Endothelial cell of umbilical vein (primary cell): ENCODE measurements around the gene USP17L20. TPM values are rescaled to one million over a fixed set of nuclear protein-coding genes. Genes with fewer than 3 reads are reported as not detected.
"Not testable (repeated sequence)": the region's sequence is repeated elsewhere in the genome, so short reads cannot be mapped to it uniquely, and the experiment has no call there.

Experiments
- BruUV-seq: library from RNA; stranded (reverse); fragments of 400-500 nt; replicated peaks from 2 replicates; lab custom pipeline; 2021; lab: Mats Ljungman, UMichigan
- CTCF ChIA-PET: fragments of 300-600, 350-600 bp; sonication (Branson Sonifier 250); formaldehyde crosslinking; loops from one replicate; lab custom pipeline; 2021; ENCODE audit warnings: antibody characterized with exemption, inconsistent platforms; lab: Charles Lee
- POLR2A ChIA-PET: fragments of 300-600, 350-600 bp; sonication (Branson Sonifier 250); formaldehyde crosslinking; loops from one replicate; lab custom pipeline; 2021; ENCODE audit warnings: antibody characterized with exemption, inconsistent platforms; lab: Charles Lee
- DNase-seq: peaks from one replicate; pipeline ENCODE4 v3.0.0-alpha.2; 2011; ENCODE audit warnings: low read depth, low spot score
- FAIRE-seq: peaks from 2 replicates; lab custom pipeline; 2011; peaks lifted over from hg19 to GRCh38; lab: Jason Lieb, UNC
- H2AFZ ChIP-seq: 2 replicates; pipeline ENCODE4 v1.6.0; 2012; ENCODE audit warnings: low read depth, low read length, control low read depth, inconsistent platforms
- H3K27ac ChIP-seq: 2 replicates; pipeline ENCODE4 v1.5.1; 2011; ENCODE audit warnings: low read depth, mild to moderate bottlenecking, control low read depth, low read length, moderate library complexity; ENCODE audit not compliant: insufficient read depth
- H3K27me3 ChIP-seq, 2 experiments: 2 replicates each; pipeline versions ENCODE4 v1.6.0 to v1.6.1; 2011; ENCODE audit warnings: low read length in 2 of 2, mixed read lengths in 1 of 2; ENCODE audit not compliant: control insufficient read depth in 2 of 2, insufficient read depth in 2 of 2
- H3K36me3 ChIP-seq, 2 experiments: 2 replicates in 1 of 2; 3 replicates in 1 of 2; pipeline ENCODE4 v1.5.1; 2011; ENCODE audit warnings: low read length in 2 of 2, mild to moderate bottlenecking in 1 of 2, moderate library complexity in 1 of 2; ENCODE audit not compliant: control insufficient read depth in 2 of 2, insufficient read depth in 2 of 2; ENCODE audit errors: extremely low read depth in 1 of 2
- H3K4me1 ChIP-seq: 3 replicates; pipeline ENCODE4 v1.5.1; 2011; ENCODE audit warnings: mild to moderate bottlenecking, low read length; ENCODE audit not compliant: control insufficient read depth, insufficient read depth; ENCODE audit errors: extremely low read depth
- H3K4me2 ChIP-seq: 2 replicates; pipeline ENCODE4 v1.6.1; 2011; ENCODE audit warnings: low read length, control low read depth, mixed read lengths; ENCODE audit not compliant: insufficient read depth
- H3K4me3 ChIP-seq, 3 experiments: fragments of 200-600 bp in 1 of 3; sonication (generic), shearing (Covaris generic) in 1 of 3; replicated peaks in 1 of 3; 2 replicates each; pipeline ENCODE4 v1.5.1; 2011 to 2016; ENCODE audit warnings: control low read depth in 3 of 3, low read length in 3 of 3, mild to moderate bottlenecking in 2 of 3, inconsistent platforms in 1 of 3, low read depth in 1 of 3, moderate library complexity in 1 of 3; ENCODE audit not compliant: insufficient read depth in 1 of 3
- H3K79me2 ChIP-seq: 2 replicates; pipeline ENCODE4 v1.6.0; 2012; ENCODE audit warnings: low read length, inconsistent platforms; ENCODE audit not compliant: control insufficient read depth, insufficient read depth
- H3K9ac ChIP-seq: replicated peaks from 2 replicates; pipeline ENCODE3; 2011; ENCODE audit warnings: low read length, control low read depth; ENCODE audit not compliant: insufficient read depth; ENCODE audit errors: extremely low read depth
- H3K9me1 ChIP-seq: replicated peaks from 3 replicates; pipeline ENCODE4 v1.6.0; 2011; ENCODE audit warnings: mild to moderate bottlenecking, low read length; ENCODE audit not compliant: control insufficient read depth, insufficient read depth; ENCODE audit errors: extremely low read depth
- H3K9me3 ChIP-seq: replicated peaks from 2 replicates; pipeline ENCODE4 v1.5.1; 2012; ENCODE audit warnings: low read length, inconsistent platforms; ENCODE audit not compliant: control insufficient read depth, insufficient read depth
- H4K20me1 ChIP-seq: replicated peaks from 2 replicates; pipeline ENCODE3; 2011; ENCODE audit warnings: mild to moderate bottlenecking, low read length; ENCODE audit not compliant: control insufficient read depth, insufficient read depth; ENCODE audit errors: extremely low read depth
- dilution Hi-C: fragments of 300-500 bp; cut with MboI; formaldehyde crosslinking; loops from one replicate; pipeline ENCODE4 v1.15.0; 2019; ENCODE audit warnings: low sequenced_read_pairs; ENCODE audit not compliant: extremely low pct_ligation_motif_present
- intact Hi-C: fragments of 100-400 bp; cut with micrococcal nuclease; formaldehyde crosslinking; loops from one replicate; pipeline ENCODE4 v1.10.0; 2022
- polyA plus RNA-seq, 4 experiments: library from polyadenylated mRNA; depleted of rRNA in 3 of 4; stranded (reverse) in 3 of 4; unstranded in 1 of 4; fragments of >200 nt; gene quantifications; 2 replicates each; pipeline versions ENCODE4 v1.2.1 to v1.2.3, GENCODE V29; 2011 to 2012; ENCODE audit warnings: missing spikeins in 1 of 4
- total RNA-seq: library from RNA; stranded (reverse); gene quantifications from 2 replicates; pipeline ENCODE4 v1.2.3, GENCODE V29; 2021

Gene USP17L20
- total and polyA plus RNA-seq, 2 donors (not counting 3 experiments of a cell fraction or from before 2014, with no cell fraction given): not detected

DNA sequence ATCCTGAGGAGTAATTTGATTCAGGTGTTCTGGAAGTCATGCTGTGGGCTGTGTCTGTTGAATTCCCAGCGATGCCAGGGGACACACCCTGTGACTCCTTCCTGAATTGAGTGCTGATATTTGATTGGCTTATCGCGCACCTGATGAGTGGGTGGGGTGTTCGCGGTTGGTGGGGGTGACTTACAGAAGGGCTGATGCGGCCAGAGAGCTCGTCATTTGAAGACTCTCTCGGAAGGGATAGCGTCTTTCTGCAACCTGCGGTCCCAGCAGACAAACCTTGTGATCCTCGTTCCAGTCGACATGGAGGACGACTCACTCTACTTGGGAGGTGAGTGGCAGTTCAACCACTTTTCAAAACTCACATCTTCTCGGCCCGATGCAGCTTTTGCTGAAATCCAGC, 23.8 kb upstream of the USP17L20 start, which contains the start of gene USP17L15:
USP17L15 (plus strand) TSS at position 301 of the 400 bp plus-strand sequence; CDS start at position 301, 0 bp downstream.
- H4K20me1 ChIP-seq, H3K9me3 ChIP-seq, H3K36me3 ChIP-seq, BruUV-seq, FAIRE-seq, H3K27ac ChIP-seq, intact Hi-C loops, DNase-seq, H3K4me3 ChIP-seq, H3K4me2 ChIP-seq, H3K9ac ChIP-seq, POLR2A ChIA-PET, dilution Hi-C loops, CTCF ChIA-PET, H3K9me1 ChIP-seq, H3K79me2 ChIP-seq, H3K27me3 ChIP-seq, H3K4me1 ChIP-seq, H2AFZ ChIP-seq: not testable (repeated sequence)

DNA sequence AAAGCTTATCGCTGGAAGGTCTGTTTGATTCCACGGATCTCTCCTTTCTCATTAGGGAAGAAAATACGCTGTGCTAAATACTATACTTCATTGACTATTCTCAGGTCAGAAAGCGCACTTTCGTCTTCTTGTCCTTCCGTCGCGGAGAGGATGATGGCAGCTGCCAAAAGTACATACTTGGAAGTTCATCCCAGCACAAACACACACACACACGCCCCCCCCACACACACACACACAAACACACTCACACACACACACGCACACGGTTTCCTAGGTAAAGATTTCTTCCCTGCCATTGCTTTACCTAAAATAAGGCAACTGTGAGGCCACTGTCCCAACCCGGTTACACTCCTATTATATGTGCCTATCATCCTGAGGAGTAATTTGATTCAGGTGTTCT, 19.5 kb upstream of the USP17L20 start:
- H3K27me3 ChIP-seq, POLR2A ChIA-PET, H3K36me3 ChIP-seq, H3K9me3 ChIP-seq, H3K4me1 ChIP-seq, H3K27ac ChIP-seq, H3K4me2 ChIP-seq, CTCF ChIA-PET, BruUV-seq, H4K20me1 ChIP-seq, H3K9me1 ChIP-seq, H3K9ac ChIP-seq, H3K79me2 ChIP-seq, H3K4me3 ChIP-seq, FAIRE-seq, dilution Hi-C loops, H2AFZ ChIP-seq, intact Hi-C loops: not testable (repeated sequence)
- DNase-seq: peak; percentile 0

DNA sequence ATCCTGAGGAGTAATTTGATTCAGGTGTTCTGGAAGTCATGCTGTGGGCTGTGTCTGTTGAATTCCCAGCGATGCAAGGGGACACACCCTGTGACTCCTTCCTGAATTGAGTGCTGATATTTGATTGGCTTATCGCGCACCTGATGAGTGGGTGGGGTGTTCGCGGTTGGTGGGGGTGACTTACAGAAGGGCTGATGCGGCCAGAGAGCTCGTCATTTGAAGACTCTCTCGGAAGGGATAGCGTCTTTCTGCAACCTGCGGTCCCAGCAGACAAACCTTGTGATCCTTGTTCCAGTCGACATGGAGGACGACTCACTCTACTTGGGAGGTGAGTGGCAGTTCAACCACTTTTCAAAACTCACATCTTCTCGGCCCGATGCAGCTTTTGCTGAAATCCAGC, 14.3 kb upstream of the USP17L20 start, which contains the start of gene USP17L17:
USP17L17 (plus strand) TSS at position 301 of the 400 bp plus-strand sequence; CDS start at position 301, 0 bp downstream.
- H3K9me3 ChIP-seq, CTCF ChIA-PET, H3K36me3 ChIP-seq, intact Hi-C loops, H3K79me2 ChIP-seq, H2AFZ ChIP-seq, H4K20me1 ChIP-seq, H3K9ac ChIP-seq, H3K9me1 ChIP-seq, H3K4me3 ChIP-seq, dilution Hi-C loops, H3K27me3 ChIP-seq, FAIRE-seq, H3K4me2 ChIP-seq, H3K4me1 ChIP-seq, POLR2A ChIA-PET, BruUV-seq, DNase-seq, H3K27ac ChIP-seq: not testable (repeated sequence)

DNA sequence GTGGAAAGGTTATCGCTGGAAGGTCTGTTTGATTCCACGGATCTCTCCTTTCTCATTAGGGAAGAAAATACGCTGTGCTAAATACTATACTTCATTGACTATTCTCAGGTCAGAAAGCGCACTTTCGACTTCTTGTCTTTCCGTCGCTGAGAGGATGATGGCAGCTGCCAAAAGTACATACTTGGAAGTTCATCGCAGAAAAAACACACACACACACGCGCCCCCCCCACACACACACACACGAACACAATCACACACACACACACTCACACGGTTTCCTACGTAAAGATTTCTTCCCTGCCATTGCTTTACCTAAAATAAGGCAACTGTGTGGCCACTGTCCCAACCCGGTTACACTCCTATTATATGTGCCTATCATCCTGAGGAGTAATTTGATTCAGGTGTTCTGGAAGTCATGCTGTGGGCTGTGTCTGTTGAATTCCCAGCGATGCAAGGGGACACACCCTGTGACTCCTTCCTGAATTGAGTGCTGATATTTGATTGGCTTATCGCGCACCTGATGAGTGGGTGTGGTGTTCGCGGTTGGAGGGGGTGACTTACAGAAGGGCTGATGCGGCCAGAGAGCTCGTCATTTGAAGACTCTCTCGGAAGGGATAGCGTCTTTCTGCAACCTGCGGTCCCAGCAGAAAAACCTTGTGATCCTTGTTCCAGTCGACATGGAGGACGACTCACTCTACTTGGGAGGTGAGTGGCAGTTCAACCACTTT, 9.8 kb upstream of the USP17L20 start, which contains the start of gene USP17L18:
USP17L18 (plus strand) TSS at position 678 of the 728 bp plus-strand sequence; CDS start at position 678, 0 bp downstream.
- CTCF ChIA-PET, H3K9me1 ChIP-seq, H3K4me1 ChIP-seq, H3K4me2 ChIP-seq, H3K9me3 ChIP-seq, H3K36me3 ChIP-seq, intact Hi-C loops, H4K20me1 ChIP-seq, H3K9ac ChIP-seq, dilution Hi-C loops, H3K27ac ChIP-seq, FAIRE-seq, H3K27me3 ChIP-seq, H2AFZ ChIP-seq, POLR2A ChIA-PET, BruUV-seq, H3K4me3 ChIP-seq, H3K79me2 ChIP-seq: not testable (repeated sequence)
- DNase-seq: peak; percentile 1
